ENCODE measurements around the gene HTR3B.

Gene HTR3B

DNA sequence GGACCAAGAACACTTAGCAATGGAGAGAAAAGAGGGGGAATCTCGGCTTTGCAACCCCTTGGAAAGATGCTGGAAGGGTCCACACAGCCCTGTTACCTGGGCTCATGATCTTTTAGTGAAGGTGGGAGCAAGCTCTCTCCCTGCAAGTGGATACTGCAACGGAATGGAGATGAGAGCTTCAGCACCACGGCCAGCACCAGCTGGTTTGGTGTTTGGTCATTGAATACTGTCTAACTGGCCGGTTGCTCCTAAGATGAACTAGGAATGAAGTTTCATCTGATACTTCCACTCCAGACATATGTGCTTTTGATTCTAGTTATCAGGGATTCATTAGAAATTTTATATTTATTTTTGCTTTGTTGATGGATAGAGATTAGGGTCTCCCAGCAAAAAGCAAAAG, 86.6 kb downstream of the HTR3B start:
- DNase-seq (ENCODE audit: low read depth) = no peak

DNA sequence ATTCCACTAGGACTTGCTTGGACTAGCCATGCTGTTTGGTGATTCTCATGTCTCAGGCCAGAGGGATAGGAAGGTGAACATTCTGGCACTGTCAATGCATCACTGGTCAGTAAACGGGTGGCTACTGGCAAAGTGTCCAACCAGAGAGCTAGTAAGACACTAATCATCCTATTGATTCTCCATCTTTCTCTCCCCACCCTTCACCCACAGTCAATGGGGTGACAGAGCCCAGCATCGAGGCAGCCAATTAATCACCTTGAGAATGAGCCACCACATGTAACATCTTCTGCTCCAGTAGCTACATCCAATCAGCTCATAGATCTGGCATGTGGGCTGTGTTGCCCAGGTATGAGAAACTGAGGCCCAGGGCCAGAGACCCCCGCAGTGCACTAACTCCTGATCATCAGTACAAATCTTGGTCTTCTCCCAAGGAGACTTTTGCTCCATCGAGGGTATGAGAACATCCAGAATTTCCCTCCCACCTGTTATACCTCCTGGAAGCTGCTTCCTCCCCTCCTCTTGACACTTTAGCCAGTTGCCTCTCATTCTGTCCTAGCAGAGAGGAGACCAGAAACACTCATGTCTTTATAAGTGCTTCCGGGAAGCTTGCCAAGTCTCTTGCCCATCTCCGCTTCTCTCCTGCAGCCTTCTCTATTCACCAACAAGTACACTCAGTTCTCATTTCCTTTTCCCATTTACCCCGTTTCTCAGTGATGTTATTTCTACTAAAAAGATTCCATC, 87.3 kb downstream of the HTR3B start:
- DNase-seq (ENCODE audit: low read depth) = no peak

DNA sequence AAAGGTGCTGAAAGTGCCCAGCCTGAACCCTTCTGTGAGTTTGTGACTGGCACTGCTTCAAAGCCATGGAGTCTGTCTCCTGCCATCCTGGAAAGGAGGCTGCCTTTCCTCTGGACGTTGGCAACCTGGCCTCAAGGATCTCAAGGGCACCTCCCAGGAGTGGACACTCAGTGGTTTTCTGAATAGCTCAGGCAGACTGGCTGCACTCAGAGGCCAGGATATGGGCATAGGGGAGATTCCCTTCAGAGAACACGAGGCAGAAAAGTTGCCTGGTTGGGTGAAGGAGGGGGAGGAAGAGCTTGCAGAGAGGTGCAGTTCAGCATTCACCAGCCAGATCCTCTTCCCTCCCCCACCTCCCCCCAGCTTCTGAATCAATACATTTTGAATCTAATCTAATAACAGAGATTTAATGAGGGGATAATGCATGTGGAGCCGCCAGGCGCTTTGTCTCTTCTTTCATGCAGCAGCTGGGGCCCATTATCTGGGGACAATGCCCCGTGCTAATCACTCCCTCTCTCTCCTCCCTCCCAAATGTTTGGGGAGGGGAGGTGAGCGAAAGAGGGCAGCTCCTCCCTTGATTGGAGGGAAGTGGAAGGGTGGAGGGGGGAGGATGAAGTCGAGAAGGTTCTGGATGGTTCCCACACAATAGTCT, 88.0 kb downstream of the HTR3B start:
- DNase-seq (ENCODE audit: low read depth) = no peak

DNA sequence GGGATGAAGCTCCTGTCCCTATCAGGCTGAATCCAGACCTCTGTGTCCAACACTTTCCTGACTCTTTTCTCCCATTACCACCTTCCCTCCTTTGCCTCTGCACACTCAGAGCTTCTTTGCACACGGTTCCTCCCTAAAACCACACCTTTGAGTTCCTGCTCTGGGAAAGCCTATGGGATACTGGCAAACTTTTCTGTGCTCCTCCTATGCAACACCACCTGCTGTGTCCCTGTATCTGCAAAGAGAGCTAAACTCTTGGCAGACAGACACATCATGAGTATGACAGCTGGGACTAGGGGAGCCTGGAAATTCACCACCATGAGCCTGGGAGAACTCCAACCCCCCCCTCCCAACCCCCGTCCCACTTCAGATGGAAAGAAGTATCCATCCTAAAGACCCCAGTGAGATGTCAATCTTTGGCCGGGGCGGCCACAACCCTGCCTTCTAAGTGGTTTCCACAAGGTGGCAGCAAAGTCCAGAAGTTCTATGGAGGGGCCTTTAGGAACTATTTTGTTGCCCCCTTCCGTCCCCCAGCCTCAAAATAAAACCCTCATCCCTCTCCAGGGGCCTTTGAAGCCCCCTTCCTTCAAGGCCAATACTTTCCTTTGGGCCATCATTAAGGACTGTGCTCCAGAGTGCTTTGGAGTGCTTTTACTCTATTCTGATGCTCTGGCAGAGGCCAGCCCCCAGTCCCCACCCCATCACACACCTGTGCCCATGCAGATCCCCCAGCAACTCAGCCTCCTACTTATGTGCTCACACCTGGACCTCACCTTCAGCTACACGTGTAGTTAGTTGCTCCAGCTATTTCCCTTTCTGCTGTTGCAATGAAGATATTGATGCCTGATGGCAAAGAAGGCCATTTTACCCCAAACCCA, 89.7 kb downstream of the HTR3B start:
- no peak for DNase-seq (ENCODE audit: low read depth)

Measured in activated T-helper 9 cell treated with anti-CD3 and anti-CD28 coated beads, Interleukin-2, amount 50 U/mL, for 16 hours (primary cell).